HuH-7 (cell line): ENCODE data around the gene NFATC1.
A peak's percentile ranks its signal among the peaks of the same experiment; 100 is the strongest.

Experiments
- DNase-seq: peaks from one replicate; pipeline ENCODE4 v3.0.0; 2011; ENCODE audit warnings: low spot score

The NFATC1 gene

GRCh38 chr18:79423211-79424007 lies 27.7 kb downstream of the NFATC1 start:
- no peak for DNase-seq

GRCh38 chr18:79424008-79424565 lies 28.4 kb downstream of the NFATC1 start:
- DNase-seq = no peak

- no peak for DNase-seq
These were observed 29.3 kb downstream of the NFATC1 start for GRCh38 chr18:79424880-79425568.

- DNase-seq = no peak
These were observed 29.8 kb downstream of the NFATC1 start for GRCh38 chr18:79425569-79425886.

GRCh38 chr18:79426376-79427300 lies 30.9 kb downstream of the NFATC1 start:
- DNase-seq = no peak

- no peak for DNase-seq
These were observed 31.9 kb downstream of the NFATC1 start for GRCh38 chr18:79427368-79428225.

GRCh38 chr18:79428287-79428686 lies 32.6 kb downstream of the NFATC1 start:
- DNase-seq = no peak

GRCh38 chr18:79429381-79429780 lies 33.7 kb downstream of the NFATC1 start:
- no peak for DNase-seq

- DNase-seq = peak; percentile 63
These were observed 34.1 kb downstream of the NFATC1 start for GRCh38 chr18:79429785-79430281.

- no peak for DNase-seq
These were observed 36.8 kb downstream of the NFATC1 start for GRCh38 chr18:79432376-79433120.

- DNase-seq = no peak
These were observed 37.7 kb downstream of the NFATC1 start for GRCh38 chr18:79433431-79433830.

GRCh38 chr18:79434607-79435401 lies 39.1 kb downstream of the NFATC1 start:
- DNase-seq = no peak

- DNase-seq = no peak
These were observed 41.0 kb downstream of the NFATC1 start for GRCh38 chr18:79436556-79437275.

- DNase-seq = no peak
These were observed 42.6 kb downstream of the NFATC1 start for GRCh38 chr18:79438089-79438897.

- peak; percentile 30 for DNase-seq
These were observed 43.3 kb downstream of the NFATC1 start for GRCh38 chr18:79438898-79439627.

- DNase-seq = no peak
These were observed 43.9 kb downstream of the NFATC1 start for GRCh38 chr18:79439628-79440023.
